ENCODE results near the gene TUBAL3. TPM values are rescaled to one million over a fixed set of nuclear protein-coding genes. Genes with fewer than 3 reads are reported as not detected.

The TUBAL3 gene
- total RNA-seq, 1 experiment from 2014 or later, result not detected

- H3K9me3 Mint-ChIP-seq, result no peaks in the 10 kb centered on the region
- H3K9ac ChIP-seq (ENCODE audit: extremely low read depth, insufficient read length, low read length), result peak overlapping the region; percentile 31
- H4K8ac ChIP-seq (replicated peaks; ENCODE audit: insufficient read length, low read depth, low read length), result no peak overlapping the region
- no CpG with 5 or more reads among the region's 4 CpGs for WGBS (ENCODE audit: extremely low coverage, insufficient read length, low lambda C conversion rate)
- H3K9me3 ChIP-seq (ENCODE audit: control insufficient read depth, low read depth, low read length), result no peaks in the 10 kb centered on the region
- H3K4me3 Mint-ChIP-seq, result peak overlapping the region; percentile 11 to 90; a peak in 4 of 5 replicates
- H2AK5ac ChIP-seq (ENCODE audit: insufficient read length, low read length), result no peak overlapping the region
- H3K79me2 ChIP-seq (ENCODE audit: insufficient read depth, low read length), result peaks cover 14% of the 10 kb centered on the region; the same call in 1 of the 2 replicates
- H3K27me3 Mint-ChIP-seq (ENCODE audit: low read depth), result no peaks in the 10 kb centered on the region
- H3T11ph ChIP-seq (ENCODE audit: low read length), result no peak overlapping the region
- no peak overlapping the region; a peak in 1 of 7 replicates for H3K27ac Mint-ChIP-seq
- no peak for TF ChIP-seq CTCF (conservative IDR thresholded peaks at IDR 0.05)
- no peaks in the 10 kb centered on the region for H3K79me1 ChIP-seq (ENCODE audit: insufficient read depth, low read depth, low read length, poor library complexity, severe bottlenecking)
- H3K56ac ChIP-seq (ENCODE audit: insufficient read length, low read depth, low read length), result no peak overlapping the region
- H2BK20ac ChIP-seq (ENCODE audit: low read depth, low read length, poor library complexity, severe bottlenecking), result no peak overlapping the region
- no peaks in the 10 kb centered on the region for H3K27me3 ChIP-seq (ENCODE audit: insufficient read depth, low read length)
- H3K14ac ChIP-seq (ENCODE audit: insufficient read depth, low read length), result no peak overlapping the region
- H4K20me1 ChIP-seq (ENCODE audit: control insufficient read depth, insufficient read depth, insufficient read length), result no peaks in the 10 kb centered on the region
- H3K4ac ChIP-seq (ENCODE audit: low read depth, low read length), result no peak overlapping the region
- H3K27ac ChIP-seq (ENCODE audit: insufficient read length, low read depth, low read length), result no peak overlapping the region
- no peak overlapping the region for H2BK15ac ChIP-seq (ENCODE audit: low read depth, low read length)
- no peak overlapping the region for H2AFZ ChIP-seq (ENCODE audit: low read length)
- DNase-seq, result no peak
- no peak overlapping the region for H4K91ac ChIP-seq (ENCODE audit: insufficient read length, low read depth, low read length)
- peaks cover 28 to 29% of the 10 kb centered on the region in 2 experiments for H3K4me1 Mint-ChIP-seq
- H3K4me2 ChIP-seq (ENCODE audit: insufficient read depth, insufficient read length, low read length), result peak overlapping the region; percentile 53
- no peak overlapping the region for H2BK120ac ChIP-seq (ENCODE audit: low read depth, low read length, poor library complexity, severe bottlenecking)
- no peak overlapping the region for H4K5ac ChIP-seq (ENCODE audit: insufficient read length, low read depth, low read length)
- H3K23ac ChIP-seq (ENCODE audit: insufficient read length, low read depth, low read length), result no peak overlapping the region
- no peaks in the 10 kb centered on the region for H3K23me2 ChIP-seq (ENCODE audit: insufficient read length, low read depth, low read length, poor library complexity, severe bottlenecking)
- H3K18ac ChIP-seq (ENCODE audit: insufficient read length, low read depth, low read length), result no peak overlapping the region
- H2BK5ac ChIP-seq (ENCODE audit: insufficient read length, low read length), result no peak overlapping the region
- H2BK12ac ChIP-seq (ENCODE audit: insufficient read length, low read depth, low read length), result no peak overlapping the region
- peaks cover 20 to 21% (median 21%) of the 10 kb centered on the region in 3 experiments for H3K36me3 Mint-ChIP-seq (ENCODE audit: insufficient read depth in 1 of 3, low read depth in 3 of 3)
- H3K4me1 ChIP-seq (ENCODE audit: insufficient read depth, low read length), result no peaks in the 10 kb centered on the region; the same call in 1 of the 2 replicates
Observed at GRCh38 chr10:5448333-5449001, 43.8 kb upstream of the TUBAL3 start.
